NCI-H1436 (cell line): ENCODE data around the gene SNN.

Experiments
- DNase-seq: peaks from one replicate; lab custom pipeline; 2025; lab: John Stamatoyannopoulos, UW

SNN gene

GRCh38 chr16:11635113-11635652 is 33.1 kb upstream of the SNN start:
- DNase-seq, result no peak

DNA sequence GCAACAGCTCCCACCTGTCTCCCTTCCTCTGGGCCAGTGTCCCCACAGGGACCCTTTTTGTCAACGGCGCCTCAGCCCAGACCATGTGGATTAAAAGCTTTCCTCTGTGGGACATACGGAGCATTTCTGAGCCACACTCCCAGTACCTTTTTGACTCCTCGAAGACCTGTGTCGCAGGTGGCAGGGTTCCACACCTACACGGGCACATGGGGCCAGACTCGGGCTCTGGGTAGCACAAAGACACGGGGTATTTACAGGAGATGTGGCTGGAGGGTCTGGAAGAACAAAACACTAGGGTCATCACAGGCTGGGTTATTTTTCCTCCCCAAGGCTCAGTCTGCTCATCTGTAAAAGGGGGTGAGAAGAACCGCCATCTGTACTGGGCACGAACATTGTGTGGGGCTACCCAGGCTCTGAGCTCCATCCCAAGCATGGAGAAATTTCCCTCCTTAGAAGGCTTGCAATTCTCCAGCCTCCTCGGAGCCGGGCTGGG is 32.5 kb upstream of the SNN start:
- DNase-seq, result no peak

- peak; percentile 79 for DNase-seq
Measured at GRCh38 chr16:11636172-11636721, 32.0 kb upstream of the SNN start.

DNA sequence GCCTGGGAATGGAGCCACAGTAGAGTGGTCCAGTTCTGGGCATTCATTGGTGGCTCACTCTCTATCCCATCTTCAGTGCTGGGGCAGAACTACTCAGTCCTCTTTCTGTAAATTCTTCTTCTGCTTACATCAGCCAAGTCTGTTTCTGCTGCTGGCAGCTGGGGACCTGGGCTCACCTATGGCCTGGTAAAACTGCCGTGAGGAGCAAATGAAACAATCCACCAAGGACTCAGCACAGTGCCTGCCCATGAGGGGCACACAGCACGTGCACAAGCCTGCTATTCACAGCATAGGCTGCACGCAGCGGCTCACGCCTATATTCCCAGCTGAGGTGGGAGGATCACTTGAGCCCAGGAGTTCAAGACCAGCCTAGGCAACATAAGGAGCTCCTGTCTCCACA is 30.9 kb upstream of the SNN start:
- no peak for DNase-seq

- DNase-seq, result no peak
Measured at GRCh38 chr16:11638140-11638539, 30.1 kb upstream of the SNN start.

DNA sequence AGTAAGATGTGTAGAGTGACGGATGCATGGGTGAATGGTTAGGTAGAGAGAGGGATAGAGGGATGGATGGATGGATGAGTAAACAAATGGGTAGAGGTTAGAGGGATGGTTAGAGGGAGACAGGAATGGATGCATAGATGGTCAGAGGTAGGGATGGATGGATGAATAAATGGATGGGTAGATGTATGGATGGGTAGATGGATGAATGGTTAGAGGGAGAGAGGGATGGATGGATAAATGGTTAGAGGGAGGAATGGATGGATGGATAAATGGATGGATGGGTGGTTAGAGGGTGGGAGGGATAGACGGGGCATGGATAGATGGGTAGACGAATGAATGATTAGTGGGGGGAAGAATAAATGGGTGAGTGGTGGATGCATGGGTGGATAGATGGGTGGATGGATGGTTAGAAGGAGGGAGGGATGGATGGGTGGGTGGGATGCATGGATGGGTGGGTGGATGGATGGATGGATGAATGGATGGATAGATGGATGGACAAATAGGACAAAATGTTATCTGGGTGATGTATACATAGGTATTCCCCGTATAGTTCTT is 29.2 kb upstream of the SNN start:
- no peak for DNase-seq

DNA sequence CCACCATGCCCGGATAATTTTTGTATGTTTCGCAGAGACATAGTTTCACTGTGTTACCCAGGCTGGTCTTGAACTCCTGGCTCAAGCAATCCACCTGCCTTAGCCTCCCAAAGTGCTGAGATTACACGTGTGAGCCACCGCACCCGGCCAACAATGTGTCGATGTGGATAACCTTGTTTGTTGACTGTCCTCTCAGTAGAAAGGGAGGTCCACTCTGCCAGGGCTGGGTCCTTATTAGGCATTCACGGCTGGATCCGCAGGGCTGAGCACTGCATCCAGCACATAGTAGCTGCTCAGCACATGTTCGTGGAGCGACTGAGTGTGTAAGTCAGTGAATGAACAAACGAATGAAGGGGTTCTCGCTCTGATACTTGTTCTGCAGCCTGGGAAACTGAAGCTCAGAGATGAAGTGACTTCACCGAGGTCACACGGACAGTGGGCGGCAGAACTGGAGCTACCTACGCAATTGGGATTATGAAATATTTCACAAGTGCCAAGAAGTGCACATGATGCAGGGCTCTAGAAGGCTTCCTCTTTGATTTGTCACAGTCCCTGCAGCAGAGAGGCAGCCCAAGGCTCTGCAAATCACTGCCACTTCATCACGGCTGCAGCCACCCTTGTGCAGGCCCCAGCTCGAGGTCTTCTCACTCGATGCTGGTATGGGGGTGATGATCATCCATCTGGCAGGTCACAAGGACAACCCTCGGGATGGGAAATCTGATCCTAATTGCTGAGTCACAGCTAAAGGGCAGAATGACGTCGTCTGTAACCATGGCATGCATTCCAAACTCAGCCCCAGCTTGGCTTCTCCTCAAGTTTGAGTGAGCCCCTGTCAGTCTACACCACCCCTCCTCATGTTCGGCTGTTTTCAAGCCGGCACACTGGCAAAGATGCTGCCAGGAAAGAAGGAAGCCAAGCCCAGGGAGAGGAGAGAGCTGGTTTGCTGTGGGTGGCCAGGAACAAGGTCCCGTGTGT is 28.0 kb upstream of the SNN start:
- no peak for DNase-seq

DNA sequence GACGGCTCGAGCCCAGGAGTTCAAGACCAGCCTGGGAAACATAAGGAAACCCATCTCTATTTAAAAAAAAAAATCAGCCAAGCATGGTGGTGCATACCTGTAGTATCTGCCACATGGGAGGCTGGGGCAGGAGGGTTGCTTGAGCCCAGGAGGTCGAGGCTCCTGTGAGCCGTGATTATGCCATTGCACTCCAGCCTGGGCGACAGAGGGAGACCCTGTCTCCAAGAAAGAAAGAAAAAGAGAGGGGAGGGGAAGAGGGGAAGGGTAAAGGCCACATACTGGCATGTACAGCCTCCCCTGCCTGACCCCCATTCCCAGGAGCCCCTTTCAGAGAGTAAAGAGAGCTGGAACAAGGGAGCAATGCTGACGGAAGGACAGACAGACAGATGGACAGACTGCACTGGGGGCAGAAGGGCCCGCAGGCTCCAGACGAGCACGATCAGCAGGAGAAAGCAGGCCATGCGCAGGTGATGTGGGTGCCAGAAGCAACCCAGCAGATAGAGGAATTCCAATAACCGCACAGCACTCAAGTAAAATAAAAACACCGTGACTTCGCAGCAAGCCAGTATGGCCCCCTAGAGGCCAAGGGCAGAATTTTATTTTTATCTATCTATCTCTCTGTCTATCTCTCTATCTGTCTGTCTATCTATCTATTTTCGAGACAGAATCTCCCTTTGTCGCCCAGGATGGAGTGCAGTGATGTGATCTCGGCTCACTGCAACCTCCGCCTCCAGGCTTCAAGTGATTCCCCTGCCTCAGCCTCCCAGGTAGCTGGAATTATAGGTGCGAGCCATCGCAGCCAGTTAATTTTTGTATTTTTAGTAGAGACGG is 27.1 kb upstream of the SNN start:
- DNase-seq, result peak; percentile 55

- DNase-seq, result no peak
Measured at GRCh38 chr16:11642765-11643116, 25.5 kb upstream of the SNN start.

- DNase-seq, result no peak
Measured at GRCh38 chr16:11649276-11649675, 19.0 kb upstream of the SNN start.

- DNase-seq, result no peak
Measured at GRCh38 chr16:11650641-11651591, 17.3 kb upstream of the SNN start.

GRCh38 chr16:11651796-11652195 is 16.5 kb upstream of the SNN start:
- DNase-seq, result no peak

DNA sequence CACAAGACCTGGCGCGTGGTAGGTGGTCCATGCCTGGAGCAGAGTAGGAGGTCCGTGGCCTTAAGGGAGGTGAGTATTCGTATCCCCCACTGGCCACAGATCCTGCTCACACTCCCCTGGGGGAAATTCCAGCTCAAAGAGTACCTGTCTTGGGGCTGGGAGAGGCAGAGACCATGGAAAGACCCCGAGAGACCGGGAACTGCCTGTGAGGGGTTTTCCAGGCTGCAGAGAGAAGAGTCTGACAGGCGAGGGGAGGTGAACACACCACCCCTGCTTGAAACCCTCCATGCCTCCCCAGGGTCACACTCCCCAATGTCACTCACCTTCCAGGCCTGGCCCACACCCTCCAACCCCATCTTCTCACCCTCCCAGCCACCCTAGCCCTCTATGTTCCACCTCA is 12.6 kb upstream of the SNN start:
- no peak for DNase-seq

GRCh38 chr16:11657556-11657955 is 10.7 kb upstream of the SNN start:
- DNase-seq, result no peak

DNA sequence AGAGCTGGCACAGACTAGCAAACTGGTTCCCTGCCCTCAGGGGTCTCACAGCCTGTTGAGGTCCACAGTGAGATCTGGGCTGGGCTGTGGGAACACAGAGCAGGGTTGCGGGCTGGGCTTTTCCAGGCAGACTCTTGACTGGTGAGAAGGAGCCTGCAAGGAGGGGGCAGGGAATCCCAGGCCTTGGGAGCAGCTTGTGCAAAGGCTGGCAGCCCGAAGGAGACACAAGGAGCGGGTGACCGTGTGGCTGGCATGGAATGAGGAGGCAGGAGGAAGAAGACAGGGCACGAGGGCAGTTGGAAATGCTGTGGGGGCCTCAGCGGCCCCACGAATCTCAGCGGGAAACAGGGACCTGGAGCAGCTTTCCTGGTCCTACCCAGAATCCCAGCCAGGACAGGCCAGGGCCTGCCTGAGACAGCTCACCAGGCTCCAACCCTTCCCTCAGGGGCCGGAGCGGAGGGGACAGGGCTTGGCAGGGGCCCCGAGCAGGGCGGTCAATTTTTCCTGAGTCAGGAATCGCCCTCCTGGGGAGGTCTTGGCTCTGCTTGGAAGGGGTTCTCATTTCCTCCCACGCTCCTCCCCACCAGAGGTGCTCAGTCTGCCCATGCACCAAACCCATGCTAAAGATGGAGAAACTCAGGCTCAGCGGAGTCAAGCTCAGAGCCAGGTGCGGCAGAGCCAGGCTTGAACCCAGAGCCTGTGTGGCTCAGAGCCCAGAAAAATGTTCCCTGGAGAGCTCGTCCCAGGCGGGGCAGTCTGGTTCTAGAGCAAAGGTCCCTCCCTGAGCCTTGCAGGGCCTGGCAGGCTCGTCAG is 9.2 kb upstream of the SNN start:
- DNase-seq, result peak; percentile 58

DNA sequence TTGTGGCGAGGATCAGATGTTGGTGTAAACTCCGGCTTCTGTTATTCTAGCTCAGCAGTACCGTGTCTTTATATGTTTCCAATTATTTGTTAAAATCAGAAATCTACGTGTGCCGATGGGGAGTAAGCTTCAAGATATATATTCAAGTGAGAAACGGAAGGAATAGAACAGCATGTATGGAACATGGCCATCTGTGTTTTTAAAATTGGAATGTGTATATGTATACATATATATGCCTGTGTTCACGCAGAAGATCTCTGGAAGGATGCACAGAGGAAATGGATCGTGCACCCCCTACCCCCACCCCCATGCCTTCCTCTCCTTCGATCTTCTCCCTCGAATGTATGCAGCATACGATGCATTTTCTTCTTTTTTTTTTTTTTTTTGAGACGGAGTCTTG is 7.7 kb upstream of the SNN start:
- no peak for DNase-seq

DNA sequence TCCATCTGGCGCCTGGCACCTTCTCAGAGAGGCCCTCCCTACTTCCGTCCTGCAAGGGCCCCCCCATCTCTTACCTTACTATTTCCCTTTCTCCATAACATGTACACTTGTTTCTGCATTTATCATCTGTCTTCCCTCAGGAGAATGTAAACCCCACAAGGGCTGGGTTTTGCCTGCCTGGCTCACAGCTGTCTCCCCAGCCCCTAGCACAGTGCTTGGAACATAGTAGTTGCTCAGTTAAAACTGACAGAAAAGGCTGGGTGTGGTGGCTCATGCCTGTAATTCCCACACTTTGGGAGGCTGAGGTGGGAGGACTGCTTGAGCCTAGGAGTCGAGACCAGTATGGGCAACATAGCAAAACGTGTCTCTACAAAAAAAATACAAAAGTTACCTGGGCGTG is 5.7 kb upstream of the SNN start:
- no peak for DNase-seq

DNA sequence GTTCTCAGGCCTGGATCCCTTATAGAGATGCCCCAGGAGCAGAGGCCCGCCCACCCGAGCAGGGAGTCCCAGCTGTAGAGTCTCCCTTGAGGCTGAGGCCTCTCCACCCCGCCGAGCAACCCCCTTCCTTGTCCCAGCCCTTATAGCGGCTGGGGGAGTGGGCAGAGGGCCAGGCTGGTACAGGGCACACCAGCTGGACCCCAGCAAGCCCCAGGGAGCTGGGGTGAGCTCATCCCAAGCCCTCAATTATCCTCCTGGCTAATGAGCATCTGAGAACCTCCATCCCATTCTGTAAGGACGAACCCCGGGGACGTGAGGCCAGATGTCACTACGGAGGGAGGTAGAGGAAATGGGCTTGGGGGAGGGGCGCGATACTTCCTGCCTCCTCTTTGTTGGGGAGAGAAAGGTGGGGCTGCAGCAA is 3.2 kb upstream of the SNN start:
- peak; percentile 32 for DNase-seq

GRCh38 chr16:11666103-11667055 is 1.9 kb upstream of the SNN start:
- DNase-seq, result no peak
